Hepatocyte (in vitro differentiated cells): ENCODE results near the gene PDK4. TPM values are rescaled to one million over a fixed set of nuclear protein-coding genes. Genes with fewer than 3 reads are reported as not detected.

Experiments used
- DNase-seq: peaks from one replicate; pipeline ENCODE4 v3.0.0-alpha.2; 2016; ENCODE audit warnings: low spot score
- H2AFZ ChIP-seq: fragments of 200-600 bp; sonication (generic); 2 replicates; pipeline ENCODE4 v1.6.0; 2016; ENCODE audit warnings: antibody characterized with exemption, mild to moderate bottlenecking
- H3K27ac ChIP-seq: fragments of 200-600 bp; sonication (generic); 2 replicates; pipeline ENCODE4 v1.5.1; 2016; ENCODE audit warnings: mild to moderate bottlenecking
- H3K27me3 ChIP-seq: fragments of 200-600 bp; sonication (generic); 2 replicates; pipeline ENCODE4 v1.6.1; 2016
- H3K36me3 ChIP-seq: fragments of 200-600 bp; sonication (generic); replicated peaks from 2 replicates; pipeline ENCODE4 v1.5.1; 2016; ENCODE audit warnings: low read depth; ENCODE audit not compliant: insufficient read depth
- H3K4me1 ChIP-seq: fragments of 200-600 bp; sonication (generic); 2 replicates; pipeline ENCODE4 v1.5.1; 2016; ENCODE audit warnings: mild to moderate bottlenecking, moderate library complexity; ENCODE audit not compliant: insufficient read depth
- H3K4me2 ChIP-seq: fragments of 200-600 bp; sonication (generic); 2 replicates; pipeline ENCODE4 v1.6.0; 2016
- H3K4me3 ChIP-seq: fragments of 200-600 bp; sonication (generic); 2 replicates; pipeline ENCODE4 v1.5.1; 2016; ENCODE audit warnings: mild to moderate bottlenecking
- H3K79me2 ChIP-seq: fragments of 200-600 bp; sonication (generic); 2 replicates; pipeline ENCODE4 v1.6.0; 2017; ENCODE audit warnings: mild to moderate bottlenecking
- H3K9me2 ChIP-seq: fragments of 200-600 bp; sonication (generic); replicated peaks from 2 replicates; pipeline ENCODE4 v1.6.0; 2017; ENCODE audit warnings: mild to moderate bottlenecking; ENCODE audit not compliant: insufficient read depth
- H3K9me3 ChIP-seq: fragments of 200-600 bp; sonication (generic); 2 replicates; pipeline ENCODE4 v1.5.1; 2016; ENCODE audit warnings: low read depth, mild to moderate bottlenecking
- H4K20me1 ChIP-seq: fragments of 200-600 bp; sonication (generic); 2 replicates; pipeline ENCODE4 v1.6.0; 2016; ENCODE audit warnings: mild to moderate bottlenecking; ENCODE audit not compliant: insufficient read depth, poor library complexity, severe bottlenecking
- CTCF ChIP-seq: fragments of 200-600 bp; sonication (generic); IDR thresholded peaks from 2 replicates; pipeline ENCODE4 v1.5.1; 2016; ENCODE audit warnings: antibody characterized with exemption, mild to moderate bottlenecking; ENCODE audit not compliant: poor library complexity
- EZH2 ChIP-seq: fragments of 200-600 bp; sonication (generic); IDR thresholded peaks from 2 replicates; pipeline ENCODE4 v1.6.1; 2016; ENCODE audit warnings: antibody characterized with exemption, mild to moderate bottlenecking, borderline replicate concordance
- EZH2phosphoT487 ChIP-seq: fragments of 200-600 bp; sonication (generic); IDR thresholded peaks from one replicate; pipeline ENCODE4 v1.6.1; 2018; ENCODE audit warnings: antibody characterized with exemption, mild to moderate bottlenecking, low read depth, moderate library complexity; ENCODE audit not compliant: unreplicated experiment, severe bottlenecking
- WGBS: methylation state at CpG from one replicate; pipeline ENCODE4 v1.1.6; 2016; ENCODE audit warnings: low lambda C conversion rate; ENCODE audit errors: missing lambda C conversion rate; 5-methylcytosine and 5-hydroxymethylcytosine counted together
- polyA plus RNA-seq: library from polyadenylated mRNA; unstranded; fragments of >200 nt; fragmentation: Nextera tagmentation; extraction: Ambion mirVana; gene quantifications from 2 replicates; pipeline ENCODE4 v1.2.1, GENCODE V29; 2016
- total RNA-seq: library from RNA; depleted of rRNA; stranded (reverse); fragments of >200 nt; gene quantifications from 2 replicates; pipeline ENCODE4 v1.2.3, GENCODE V29; 2014

PDK4 gene
- total and polyA plus RNA-seq, 2 experiments from 2014 or later: 26.0 to 34.6 TPM

- no peaks in the 10 kb centered on the region for H3K79me2 ChIP-seq
- H3K4me1 ChIP-seq: peaks cover 5% of the 10 kb centered on the region
- no peaks in the 10 kb centered on the region for H4K20me1 ChIP-seq
- H3K36me3 ChIP-seq: no peaks in the 10 kb centered on the region
- H2AFZ ChIP-seq: no peak overlapping the region
- no peak for DNase-seq
- no peak overlapping the region for H3K4me3 ChIP-seq
- no peak overlapping the region for H3K4me2 ChIP-seq
- no peak overlapping the region for H3K27ac ChIP-seq
- no peaks in the 10 kb centered on the region for H3K27me3 ChIP-seq
- no peaks in the 10 kb centered on the region for H3K9me3 ChIP-seq
- no peak for TF ChIP-seq CTCF
- no peak for TF ChIP-seq EZH2phosphoT487
- no peak for TF ChIP-seq EZH2
- H3K9me2 ChIP-seq: no peaks in the 10 kb centered on the region
Observed at GRCh38 chr7:95599069-95599468, 2.8 kb upstream of the PDK4 start.

- no peaks in the 10 kb centered on the region for H3K9me3 ChIP-seq
- H3K79me2 ChIP-seq: no peaks in the 10 kb centered on the region
- H3K36me3 ChIP-seq: no peaks in the 10 kb centered on the region
- H3K27ac ChIP-seq: no peak overlapping the region
- no peak overlapping the region for H2AFZ ChIP-seq
- no peaks in the 10 kb centered on the region for H3K27me3 ChIP-seq
- WGBS: 78% methylated on average over 1 of the region's 1 CpG
- peaks cover 5% of the 10 kb centered on the region for H3K4me1 ChIP-seq
- DNase-seq: no peak
- H3K4me2 ChIP-seq: no peak overlapping the region
- no peak overlapping the region for H3K4me3 ChIP-seq
- TF ChIP-seq EZH2 (no peak), EZH2phosphoT487 (no peak), CTCF (no peak)
- no peaks in the 10 kb centered on the region for H3K9me2 ChIP-seq
- no peaks in the 10 kb centered on the region for H4K20me1 ChIP-seq
Observed at GRCh38 chr7:95598511-95598910, 2.2 kb upstream of the PDK4 start.

GRCh38 chr7:95595746-95596197 lies 544 bp downstream of the PDK4 start:
- peak overlapping the region; percentile 90 for H3K4me2 ChIP-seq
- H3K79me2 ChIP-seq: no peaks in the 10 kb centered on the region
- H3K4me1 ChIP-seq: peaks cover 6% of the 10 kb centered on the region
- TF ChIP-seq EZH2phosphoT487 (no peak), CTCF (no peak), EZH2 (no peak)
- H2AFZ ChIP-seq: peak overlapping the region; percentile 93
- no peaks in the 10 kb centered on the region for H4K20me1 ChIP-seq
- DNase-seq: no peak
- 29% methylated on average over 8 of the region's 8 CpGs for WGBS
- no peaks in the 10 kb centered on the region for H3K27me3 ChIP-seq
- H3K36me3 ChIP-seq: no peaks in the 10 kb centered on the region
- peak overlapping the region; percentile 80 for H3K27ac ChIP-seq
- H3K4me3 ChIP-seq: peak overlapping the region; percentile 69
- no peaks in the 10 kb centered on the region for H3K9me2 ChIP-seq
- H3K9me3 ChIP-seq: no peaks in the 10 kb centered on the region

- TF ChIP-seq CTCF (no peak), EZH2phosphoT487 (no peak), EZH2 (no peak)
- Histone ChIP-seq H3K4me3 (no peak overlapping the region), H3K9me2 (no peaks in the 10 kb centered on the region), H2AFZ (no peak overlapping the region), H3K36me3 (no peaks in the 10 kb centered on the region), H3K27ac (no peak overlapping the region), H4K20me1 (no peaks in the 10 kb centered on the region), H3K79me2 (no peaks in the 10 kb centered on the region), H3K27me3 (no peaks in the 10 kb centered on the region), H3K9me3 (no peaks in the 10 kb centered on the region), H3K4me1 (peaks cover 12% of the 10 kb centered on the region), H3K4me2 (peak overlapping the region; percentile 90)
- DNase-seq: no peak
Observed at GRCh38 chr7:95594185-95594584, 2.1 kb downstream of the PDK4 start.
